WTC11 (cell line): ENCODE measurements around the gene CAMSAP1.

Source experiments
- AFF4 ChIP-seq: sonication (generic); formaldehyde crosslinking; IDR thresholded peaks from 2 replicates; pipeline ENCODE4 v1.8.1; 2023; ENCODE audit warnings: mild to moderate bottlenecking, missing genetic modification reagents, borderline replicate concordance
- ATF3 ChIP-seq: sonication (generic); formaldehyde crosslinking; conservative IDR thresholded peaks from 2 replicates; pipeline ENCODE4 v1.8.1; 2022; ENCODE audit warnings: mild to moderate bottlenecking, missing genetic modification reagents
- CBFB ChIP-seq: sonication (generic); formaldehyde crosslinking; IDR thresholded peaks from 2 replicates; pipeline ENCODE4 v1.8.1; 2022; ENCODE audit warnings: mild to moderate bottlenecking, low read depth, missing genetic modification reagents
- CTCF ChIP-seq: fragments of 200-600 bp; IDR thresholded peaks from 2 replicates; pipeline ENCODE4 v1.8.0; 2022; ENCODE audit warnings: antibody characterized with exemption
- E2F4 ChIP-seq: sonication (generic); formaldehyde crosslinking; IDR thresholded peaks from 2 replicates; pipeline ENCODE4 v1.8.1; 2022; ENCODE audit warnings: low read depth, mild to moderate bottlenecking, moderate library complexity, missing genetic modification reagents, borderline replicate concordance
- ESRRA ChIP-seq: sonication (generic); formaldehyde crosslinking; IDR thresholded peaks from 2 replicates; pipeline ENCODE4 v1.8.1; 2022; ENCODE audit warnings: mild to moderate bottlenecking, missing genetic modification reagents, borderline replicate concordance
- FOXK1 ChIP-seq: sonication (generic); formaldehyde crosslinking; IDR thresholded peaks from 2 replicates; pipeline ENCODE4 v1.8.0; 2022; ENCODE audit warnings: mild to moderate bottlenecking, moderate library complexity, missing genetic modification reagents
- FOXP4 ChIP-seq: sonication (generic); formaldehyde crosslinking; IDR thresholded peaks from 2 replicates; pipeline ENCODE4 v1.8.0; 2022; ENCODE audit warnings: mild to moderate bottlenecking, missing genetic modification reagents
- MAX ChIP-seq: sonication (generic); formaldehyde crosslinking; IDR thresholded peaks from 2 replicates; pipeline ENCODE4 v1.8.0; 2022; ENCODE audit warnings: mild to moderate bottlenecking, missing genetic modification reagents
- NFYB ChIP-seq: sonication (generic); formaldehyde crosslinking; conservative IDR thresholded peaks from 2 replicates; pipeline ENCODE4 v1.8.0; 2022; ENCODE audit warnings: low read depth, missing genetic modification reagents
- TCF7 ChIP-seq: sonication (generic); formaldehyde crosslinking; IDR thresholded peaks from 2 replicates; pipeline ENCODE4 v1.8.0; 2022; ENCODE audit warnings: mild to moderate bottlenecking, low read depth, missing genetic modification reagents, moderate library complexity
- TEAD4 ChIP-seq: sonication (generic); formaldehyde crosslinking; IDR thresholded peaks from 2 replicates; pipeline ENCODE4 v1.8.0; 2022; ENCODE audit warnings: mild to moderate bottlenecking, missing genetic modification reagents
- ZNF121 ChIP-seq: sonication (generic); formaldehyde crosslinking; IDR thresholded peaks from 2 replicates; pipeline ENCODE4 v1.8.0; 2023; ENCODE audit warnings: missing genetic modification reagents
- ZNF138 ChIP-seq: sonication (generic); formaldehyde crosslinking; conservative IDR thresholded peaks from 2 replicates; pipeline ENCODE4 v1.8.1; 2022; ENCODE audit warnings: mild to moderate bottlenecking, moderate library complexity, missing genetic modification reagents

- TF ChIP-seq ZNF138 (CRISPR knock-in tag): no peak
- no peak for TF ChIP-seq ZNF121
- no peak for TF ChIP-seq CTCF
- no peak for TF ChIP-seq TCF7
- TF ChIP-seq FOXK1 (CRISPR knock-in tag): no peak
- no peak for TF ChIP-seq CBFB (CRISPR knock-in tag)
- TF ChIP-seq MAX (CRISPR knock-in tag): no peak
- TF ChIP-seq TEAD4 (CRISPR knock-in tag): no peak
- TF ChIP-seq E2F4 (CRISPR knock-in tag): no peak
- TF ChIP-seq NFYB (CRISPR knock-in tag): no peak
- TF ChIP-seq ESRRA (CRISPR knock-in tag): no peak
- no peak for TF ChIP-seq FOXP4
- TF ChIP-seq ATF3 (CRISPR knock-in tag): no peak
- no peak for TF ChIP-seq AFF4 (CRISPR knock-in tag)
Measured at GRCh38 chr9:135920256-135920930, 13.0 kb upstream of the CAMSAP1 start.
